ENCODE results near the gene PCDHGA4.
"Not testable (repeated sequence)": the region's sequence is repeated elsewhere in the genome, so short reads cannot be mapped to it uniquely, and the experiment has no call there.

The PCDHGA4 gene

DNA sequence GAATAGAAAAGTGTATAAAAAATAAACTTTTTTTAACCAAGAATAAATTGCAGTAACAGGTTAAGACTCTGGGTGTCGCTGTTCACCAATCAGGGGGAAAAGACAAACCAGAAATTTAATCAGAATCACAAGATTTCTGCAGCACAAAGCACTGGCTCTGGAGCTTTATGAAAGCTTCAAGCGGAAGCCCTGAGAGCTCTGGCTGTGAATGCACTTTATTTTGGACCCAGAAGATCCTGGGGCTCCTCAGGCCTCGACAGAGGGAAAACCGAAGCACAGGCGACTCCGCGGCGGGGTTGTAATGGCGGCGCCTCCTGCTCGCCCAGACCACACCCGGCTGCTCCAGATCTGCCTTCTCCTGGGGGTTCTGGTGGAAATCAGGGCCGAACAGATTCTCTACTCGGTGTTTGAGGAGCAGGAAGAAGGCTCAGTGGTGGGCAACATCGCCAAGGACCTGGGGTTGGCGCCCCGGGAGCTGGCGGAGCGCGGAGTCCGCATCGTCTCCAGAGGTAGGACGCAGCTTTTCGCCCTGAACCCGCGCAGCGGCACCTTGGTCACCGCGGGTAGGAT lies at the start of gene PCDHGA4:
Gene PCDHGA4 (plus strand): TSS at position 122 of the 570 bp plus-strand sequence. CDS start 87 bp downstream, at position 209.
- no peak for DNase-seq
- CTCF ChIA-PET = interaction anchor here (0.9 to 1.5 kb wide), 8 partner anchors 8 to 209 kb away, joined by 3 to 5 read pairs (median 3); partner anchors contain the start of genes PCDHGA3 and PCDHGA6
- H3K27ac Mint-ChIP-seq = no peak within 1 kb of the TSS
- H3K4me1 Mint-ChIP-seq = no peaks in the 10 kb centered on the region
- peaks cover 8% of the 10 kb centered on the region for H3K36me3 Mint-ChIP-seq
- H3K9me3 Mint-ChIP-seq = peaks cover 30% of the 10 kb centered on the region
- peaks cover 51% of the 10 kb centered on the region for H3K27me3 Mint-ChIP-seq
- H3K4me3 Mint-ChIP-seq = peak within 1 kb of the TSS; percentile 15

DNA sequence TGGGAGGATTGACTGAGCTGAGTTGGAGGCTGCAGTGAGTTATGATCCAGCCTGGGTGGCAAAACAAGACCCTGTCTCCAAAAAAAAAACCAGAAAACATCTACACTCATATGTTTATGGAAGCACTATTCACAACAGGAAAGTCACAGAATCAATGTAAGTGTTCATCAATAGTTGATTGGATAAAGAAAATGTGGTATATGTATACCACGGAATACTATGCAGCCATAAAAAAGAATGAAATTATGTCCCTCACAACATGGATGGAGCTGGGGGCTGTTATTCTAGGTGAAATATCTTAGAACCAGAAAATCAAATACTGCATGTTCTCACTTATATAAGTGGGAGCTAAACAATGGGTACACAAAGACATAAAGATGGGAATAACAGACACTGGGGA lies 48.2 kb upstream of the PCDHGA4 start:
- H3K4me1 Mint-ChIP-seq = no peaks in the 10 kb centered on the region
- no peaks in the 10 kb centered on the region for H3K27me3 Mint-ChIP-seq
- H3K9me3 Mint-ChIP-seq = peaks cover 74% of the 10 kb centered on the region
- no peak overlapping the region for H3K27ac Mint-ChIP-seq
- H3K4me3 Mint-ChIP-seq = no peak overlapping the region
- H3K36me3 Mint-ChIP-seq = peaks cover 4% of the 10 kb centered on the region
- CTCF ChIA-PET = no interaction called here
- no peak for DNase-seq

GRCh38 chr5:141313711-141314110 lies 41.1 kb upstream of the PCDHGA4 start:
- H3K27me3 Mint-ChIP-seq = no peaks in the 10 kb centered on the region
- H3K36me3 Mint-ChIP-seq = peaks cover 54% of the 10 kb centered on the region
- H3K27ac Mint-ChIP-seq = no peak overlapping the region
- H3K4me1 Mint-ChIP-seq = peaks cover 2% of the 10 kb centered on the region
- H3K4me3 Mint-ChIP-seq = no peak overlapping the region
- DNase-seq = no peak
- peaks cover 70% of the 10 kb centered on the region for H3K9me3 Mint-ChIP-seq
- CTCF ChIA-PET = no interaction called here

DNA sequence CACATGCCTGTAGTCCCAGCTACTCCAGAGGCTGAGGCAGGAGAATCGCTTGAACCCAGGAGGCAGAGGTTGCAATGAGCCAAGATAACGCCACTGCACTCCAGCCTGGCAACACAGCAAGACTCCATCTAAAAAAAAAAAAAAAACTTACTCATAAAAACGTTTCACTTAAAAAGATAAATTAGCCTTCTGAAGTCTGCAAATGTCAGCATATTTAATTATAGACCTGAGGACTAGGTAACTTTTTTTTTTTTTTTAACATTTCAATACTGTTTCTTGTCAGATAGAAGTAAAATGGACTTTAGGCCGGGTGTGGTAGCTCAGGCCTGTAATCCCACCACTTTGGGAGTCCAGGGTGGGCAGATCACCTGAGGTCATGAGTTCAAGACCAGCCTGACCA lies 37.9 kb upstream of the PCDHGA4 start:
- Mint-ChIP-seq H3K4me1 (peaks cover 24% of the 10 kb centered on the region), H3K36me3 (peaks cover 75% of the 10 kb centered on the region), H3K9me3 (peaks cover 65% of the 10 kb centered on the region)
- H3K4me3 Mint-ChIP-seq, H3K27me3 Mint-ChIP-seq, DNase-seq, CTCF ChIA-PET, H3K27ac Mint-ChIP-seq: not testable (repeated sequence)

GRCh38 chr5:141319202-141319601 lies 35.6 kb upstream of the PCDHGA4 start:
- CTCF ChIA-PET = interaction anchor here (0.6 to 2.1 kb wide), 5 partner anchors 11 to 1305 kb away, joined by 3 to 23 read pairs (median 3); partner anchors contain the start of genes PCDHGA1 and PCDHGA3
- DNase-seq = no peak
- Mint-ChIP-seq H3K36me3 (peaks cover 64% of the 10 kb centered on the region), H3K4me1 (peaks cover 24% of the 10 kb centered on the region), H3K27me3 (peaks cover 7% of the 10 kb centered on the region), H3K9me3 (peaks cover 55% of the 10 kb centered on the region), H3K4me3 (peak overlapping the region; percentile 87), H3K27ac (no peak overlapping the region)

DNA sequence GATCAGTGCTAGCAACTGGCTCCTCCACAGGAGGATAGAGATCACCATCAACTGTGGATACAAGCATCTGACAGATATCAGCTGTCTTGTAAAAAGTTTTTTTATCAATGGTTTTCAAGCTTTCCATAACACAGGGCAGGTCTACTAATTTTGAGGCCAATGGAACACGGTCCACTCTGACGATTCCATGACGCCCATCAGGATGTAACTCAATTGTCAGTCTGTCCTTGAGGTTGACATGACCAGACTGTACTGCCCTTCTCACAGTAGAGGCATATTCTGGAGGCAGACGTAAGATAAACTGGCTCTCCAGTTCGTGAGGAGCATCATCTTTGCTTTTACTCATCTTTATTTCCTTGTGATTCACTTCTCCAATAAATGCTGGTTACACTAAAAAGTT lies 35.1 kb upstream of the PCDHGA4 start:
- CTCF ChIA-PET = interaction anchor here (0.6 to 2.1 kb wide), 13 partner anchors 10 to 1304 kb away, joined by 3 to 23 read pairs (median 4); partner anchors contain the start of genes PCDHGA1, PCDHGA10, PCDHGA2 and PCDHGA3
- Mint-ChIP-seq H3K36me3 (peaks cover 63% of the 10 kb centered on the region), H3K9me3 (peaks cover 53% of the 10 kb centered on the region), H3K4me3 (peak overlapping the region; percentile 87), H3K27ac (peak overlapping the region; percentile 98), H3K4me1 (peaks cover 24% of the 10 kb centered on the region), H3K27me3 (peaks cover 7% of the 10 kb centered on the region)
- DNase-seq = no peak

- Mint-ChIP-seq H3K27ac (peak within 1 kb of the TSS; percentile 98), H3K36me3 (peaks cover 55% of the 10 kb centered on the region), H3K4me1 (peaks cover 24% of the 10 kb centered on the region), H3K27me3 (peaks cover 7% of the 10 kb centered on the region), H3K9me3 (peaks cover 46% of the 10 kb centered on the region), H3K4me3 (peak within 1 kb of the TSS; percentile 87)
- peak; percentile 94 for DNase-seq
- CTCF ChIA-PET = interaction anchor here (0.6 to 2.1 kb wide), 14 partner anchors 10 to 765 kb away, joined by 3 to 23 read pairs (median 4); partner anchors contain the start of genes PCDHGA1, PCDHGA10, PCDHGA2 and PCDHGA3
Measured at GRCh38 chr5:141320225-141321169, 34.3 kb upstream of the PCDHGA4 start, which contains the start of gene TAF7. Gene TAF7 (minus strand): TSS chr5:141320784. CDS start chr5:141320044, 740 bp downstream.

DNA sequence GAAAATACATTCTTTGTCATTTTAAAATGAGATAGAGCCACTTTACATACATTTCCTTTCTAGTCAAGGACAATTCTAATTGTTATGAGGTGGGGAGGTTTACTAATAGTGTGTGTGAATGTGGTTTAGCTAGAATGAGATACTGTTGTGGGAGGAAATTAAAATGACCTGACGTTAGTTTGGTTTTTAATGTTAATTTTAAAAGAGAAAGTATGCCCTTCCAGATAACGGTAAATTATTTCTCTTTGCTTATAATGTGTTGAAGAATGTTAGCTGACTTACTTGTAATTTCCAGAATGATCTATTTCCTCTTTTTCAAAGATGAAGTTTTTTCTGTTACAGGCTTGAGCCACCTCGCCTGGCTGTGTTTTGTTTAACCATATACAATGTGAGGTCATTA lies 32.6 kb upstream of the PCDHGA4 start:
- DNase-seq = no peak
- peaks cover 44% of the 10 kb centered on the region for H3K36me3 Mint-ChIP-seq
- H3K27ac Mint-ChIP-seq = peak overlapping the region; percentile 58
- peak overlapping the region; percentile 36 for H3K4me3 Mint-ChIP-seq
- H3K9me3 Mint-ChIP-seq = peaks cover 43% of the 10 kb centered on the region
- peaks cover 19% of the 10 kb centered on the region for H3K27me3 Mint-ChIP-seq
- CTCF ChIA-PET = no interaction called here
- peaks cover 33% of the 10 kb centered on the region for H3K4me1 Mint-ChIP-seq

GRCh38 chr5:141326088-141326854 lies 28.6 kb upstream of the PCDHGA4 start:
- CTCF ChIA-PET = interaction anchor here (0.6 to 1.5 kb wide), 2 partner anchors 28 to 890 kb away, joined by 3 to 6 read pairs; no protein-coding TSS in a partner anchor
- H3K27ac Mint-ChIP-seq = peak overlapping the region; percentile 53
- DNase-seq = peak; percentile 79
- H3K9me3 Mint-ChIP-seq = peaks cover 23% of the 10 kb centered on the region
- H3K27me3 Mint-ChIP-seq = peaks cover 27% of the 10 kb centered on the region
- H3K4me1 Mint-ChIP-seq = peaks cover 11% of the 10 kb centered on the region
- H3K36me3 Mint-ChIP-seq = peaks cover 15% of the 10 kb centered on the region
- peak overlapping the region; percentile 75 for H3K4me3 Mint-ChIP-seq

DNA sequence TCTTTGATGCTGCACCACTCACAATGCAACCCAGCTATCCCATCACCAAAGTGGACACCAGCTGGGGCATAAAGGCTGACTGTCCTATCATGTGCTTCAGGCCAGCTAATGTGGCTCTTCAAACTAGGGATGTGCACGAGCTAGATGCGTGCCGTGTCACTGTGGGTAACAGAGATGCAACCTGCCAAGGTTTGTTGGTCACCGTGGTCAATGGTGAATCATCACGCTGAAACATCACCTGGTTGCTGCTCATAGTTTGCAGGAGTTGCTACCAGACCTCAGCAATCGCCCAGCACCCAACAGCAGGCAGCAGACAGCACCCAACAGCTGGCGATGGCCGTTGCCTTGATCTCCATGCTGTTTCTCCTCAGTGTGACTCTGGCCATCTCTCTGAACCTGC lies 26.6 kb upstream of the PCDHGA4 start:
- Mint-ChIP-seq H3K9me3 (peaks cover 21% of the 10 kb centered on the region), H3K4me1 (peaks cover 9% of the 10 kb centered on the region), H3K27me3 (peaks cover 39% of the 10 kb centered on the region), H3K36me3 (peaks cover 6% of the 10 kb centered on the region), H3K27ac (no peak overlapping the region), H3K4me3 (no peak overlapping the region)
- CTCF ChIA-PET = interaction anchor here (0.7 to 3.7 kb wide), 6 partner anchors 8 to 236 kb away, joined by 3 to 23 read pairs (median 4); partner anchors contain the start of gene TAF7
- DNase-seq = no peak

- Mint-ChIP-seq H3K27me3 (peaks cover 39% of the 10 kb centered on the region), H3K36me3 (peaks cover 4% of the 10 kb centered on the region), H3K9me3 (peaks cover 25% of the 10 kb centered on the region), H3K27ac (no peak within 1 kb of the TSS), H3K4me3 (no peak within 1 kb of the TSS), H3K4me1 (peaks cover 9% of the 10 kb centered on the region)
- CTCF ChIA-PET = interaction anchor here (0.7 to 3.7 kb wide), 10 partner anchors 10 to 273 kb away, joined by 3 to 23 read pairs (median 4); partner anchors contain the start of genes PCDHGA12, PCDHGA3, PCDHGA5 and PCDHGB1
- peak; percentile 53 for DNase-seq
Measured at GRCh38 chr5:141330299-141331080, 24.3 kb upstream of the PCDHGA4 start, which contains the start of gene PCDHGA1. Gene PCDHGA1 (plus strand): TSS chr5:141330514.

DNA sequence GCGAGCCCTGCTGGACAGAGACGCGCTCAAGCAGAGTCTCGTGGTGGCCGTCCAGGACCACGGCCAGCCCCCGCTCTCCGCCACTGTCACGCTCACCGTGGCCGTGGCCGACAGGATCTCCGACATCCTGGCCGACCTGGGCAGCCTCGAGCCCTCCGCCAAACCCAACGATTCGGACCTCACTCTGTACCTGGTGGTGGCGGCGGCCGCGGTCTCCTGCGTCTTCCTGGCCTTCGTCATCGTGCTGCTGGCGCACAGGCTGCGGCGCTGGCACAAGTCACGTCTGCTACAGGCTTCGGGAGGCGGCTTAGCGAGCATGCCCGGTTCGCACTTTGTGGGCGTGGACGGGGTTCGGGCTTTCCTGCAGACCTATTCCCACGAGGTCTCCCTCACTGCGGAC lies 22.2 kb upstream of the PCDHGA4 start:
- Mint-ChIP-seq H3K27me3 (peaks cover 27% of the 10 kb centered on the region), H3K9me3 (peaks cover 22% of the 10 kb centered on the region)
- not testable (repeated sequence) for H3K27ac Mint-ChIP-seq, H3K4me3 Mint-ChIP-seq, DNase-seq, H3K36me3 Mint-ChIP-seq, H3K4me1 Mint-ChIP-seq
- CTCF ChIA-PET = interaction anchor here (1.4 to 3.3 kb wide), 2 partner anchors 12 to 14 kb away, joined by 4 to 12 read pairs; partner anchors contain the start of gene TAF7
